GM04503 (cell line): ENCODE measurements around the gene LYRM9.
"Not testable (repeated sequence)": the region's sequence is repeated elsewhere in the genome, so short reads cannot be mapped to it uniquely, and the experiment has no call there.

Source experiments
- DNase-seq: peaks from one replicate; pipeline ENCODE4 v3.0.0-alpha.2; 2012; ENCODE audit warnings: low read depth

Gene LYRM9

DNA sequence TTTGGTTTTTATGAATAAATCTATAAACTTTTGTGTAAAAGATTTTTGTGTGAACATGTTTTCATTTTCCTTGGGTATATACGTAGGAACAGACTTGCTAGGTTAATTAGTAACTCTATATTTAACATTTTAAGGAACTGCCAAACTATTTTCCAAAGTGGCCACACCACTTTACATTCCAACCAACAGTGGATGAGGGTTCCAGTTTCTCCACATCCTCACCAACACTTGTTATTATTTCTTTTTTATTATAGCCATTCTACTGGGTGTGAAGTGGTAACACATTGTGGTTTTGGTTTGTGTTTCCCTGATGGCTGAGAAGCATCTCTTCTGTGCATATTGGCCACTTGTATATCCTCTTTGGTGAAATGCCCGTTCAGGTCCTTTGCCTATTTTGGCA is 20.0 kb downstream of the LYRM9 start:
- no peak for DNase-seq

DNA sequence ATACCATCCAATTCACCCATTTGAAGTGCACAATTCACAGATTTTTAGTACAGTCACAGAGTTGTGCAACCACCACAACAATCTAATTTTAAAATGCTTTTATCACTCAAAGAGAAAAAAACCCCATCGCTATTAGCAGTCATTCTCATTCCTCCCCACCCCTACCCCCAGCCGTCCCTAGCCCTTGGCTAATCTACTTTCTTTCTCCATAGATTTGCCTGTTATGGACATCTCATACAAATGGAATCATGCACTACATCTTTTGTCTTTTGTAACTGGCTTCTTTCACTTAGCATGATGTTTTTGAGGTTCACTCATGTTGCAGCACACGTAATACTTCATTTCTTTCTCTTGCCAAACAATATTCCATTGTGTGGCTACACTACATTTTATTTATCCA is 20.4 kb downstream of the LYRM9 start:
- no peak for DNase-seq

DNA sequence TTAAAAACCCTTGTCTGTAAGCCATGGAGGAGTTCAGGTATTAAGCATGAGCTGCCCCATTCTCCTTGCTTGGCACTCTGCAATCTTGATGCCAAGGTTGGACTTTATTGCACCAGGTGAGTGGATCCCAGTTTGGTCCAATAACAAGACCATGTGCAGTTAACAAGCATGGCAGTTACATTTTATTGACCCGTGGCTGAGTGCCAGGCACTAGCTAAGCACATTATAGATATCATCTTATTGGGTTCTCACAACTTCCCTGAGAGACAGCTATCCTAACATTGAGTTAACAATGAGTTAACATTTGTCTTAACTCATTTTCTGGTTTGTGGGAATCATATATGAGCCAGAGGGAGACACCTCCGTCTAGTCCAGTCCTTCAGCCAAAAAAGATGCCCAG is 21.8 kb downstream of the LYRM9 start:
- DNase-seq = no peak

DNA sequence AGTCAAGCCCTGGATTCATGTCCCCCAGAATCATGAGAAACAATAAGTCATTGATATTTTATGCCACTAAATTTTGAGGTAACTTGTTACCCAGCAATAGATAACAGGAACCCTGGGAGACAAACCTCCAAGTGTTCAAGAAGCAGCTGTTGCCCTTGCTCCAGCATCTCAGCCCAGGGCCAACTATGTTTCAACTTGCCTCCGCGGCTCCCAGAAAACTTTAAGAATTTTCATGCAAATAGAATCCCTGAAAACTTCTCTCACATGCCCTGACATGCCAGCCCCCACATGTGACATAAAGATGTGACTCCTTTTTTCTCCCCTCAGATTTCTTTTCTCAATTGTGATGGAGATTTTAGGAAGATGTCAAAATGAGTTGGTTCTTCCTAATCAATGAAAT is 22.8 kb downstream of the LYRM9 start:
- DNase-seq = no peak

DNA sequence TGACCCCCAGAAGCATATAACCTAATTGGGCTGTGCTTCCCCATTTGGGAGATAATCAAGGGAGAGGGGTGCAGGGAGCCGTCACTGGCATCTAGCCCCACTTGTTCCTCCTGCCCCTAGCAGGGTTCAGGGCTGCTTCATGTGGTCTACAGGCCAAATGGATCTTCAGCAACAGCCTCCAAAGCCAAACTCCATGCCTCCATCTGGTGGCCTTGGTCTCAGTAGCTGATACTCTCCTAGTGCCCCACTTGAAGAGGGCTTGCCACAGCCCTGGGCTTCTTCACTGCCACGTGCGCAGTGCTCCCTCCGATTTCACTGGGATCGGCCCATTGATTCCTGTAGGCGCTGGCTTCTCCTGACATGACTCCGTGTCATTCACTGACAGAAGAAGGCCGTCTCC is 24.6 kb downstream of the LYRM9 start:
- no peak for DNase-seq

DNA sequence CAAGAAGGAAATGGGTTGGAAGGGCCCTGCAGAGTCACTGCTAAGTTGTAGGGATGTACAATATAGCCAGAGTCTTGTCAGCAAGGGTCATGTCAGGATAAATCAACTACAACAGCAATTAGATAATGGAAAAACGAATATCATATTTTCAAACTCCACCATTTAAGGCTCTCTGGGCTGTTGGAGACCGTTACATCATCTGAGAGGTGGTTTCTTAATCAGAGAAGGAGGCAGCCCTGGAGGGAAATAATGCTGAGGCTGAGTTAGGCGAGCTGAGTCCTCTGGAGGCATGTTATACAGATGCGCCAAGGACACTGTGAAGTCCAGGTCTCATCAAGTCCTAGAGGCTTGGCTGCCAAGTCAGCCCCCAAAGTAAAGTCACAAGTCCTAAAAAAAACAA is 30.3 kb downstream of the LYRM9 start:
- no peak for DNase-seq

DNA sequence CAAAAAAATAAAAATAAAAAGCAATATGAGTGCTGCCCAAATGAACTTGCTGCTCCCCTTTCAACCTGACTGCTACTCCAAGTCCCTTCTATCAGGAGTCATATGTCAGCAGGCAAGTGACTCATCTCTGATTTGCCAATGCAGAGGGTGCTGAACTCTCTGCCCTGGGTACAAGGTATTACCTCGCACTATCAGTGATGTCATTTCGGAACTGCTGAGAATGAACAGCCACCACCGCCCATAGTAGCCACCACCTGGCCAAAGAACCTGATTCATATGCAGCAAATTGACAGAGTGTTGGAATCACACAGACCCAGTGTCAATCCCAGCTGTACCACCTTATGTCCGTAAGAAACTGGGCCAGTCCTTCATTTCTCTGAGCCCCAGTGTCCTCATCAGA is 31.2 kb downstream of the LYRM9 start:
- DNase-seq = no peak

DNA sequence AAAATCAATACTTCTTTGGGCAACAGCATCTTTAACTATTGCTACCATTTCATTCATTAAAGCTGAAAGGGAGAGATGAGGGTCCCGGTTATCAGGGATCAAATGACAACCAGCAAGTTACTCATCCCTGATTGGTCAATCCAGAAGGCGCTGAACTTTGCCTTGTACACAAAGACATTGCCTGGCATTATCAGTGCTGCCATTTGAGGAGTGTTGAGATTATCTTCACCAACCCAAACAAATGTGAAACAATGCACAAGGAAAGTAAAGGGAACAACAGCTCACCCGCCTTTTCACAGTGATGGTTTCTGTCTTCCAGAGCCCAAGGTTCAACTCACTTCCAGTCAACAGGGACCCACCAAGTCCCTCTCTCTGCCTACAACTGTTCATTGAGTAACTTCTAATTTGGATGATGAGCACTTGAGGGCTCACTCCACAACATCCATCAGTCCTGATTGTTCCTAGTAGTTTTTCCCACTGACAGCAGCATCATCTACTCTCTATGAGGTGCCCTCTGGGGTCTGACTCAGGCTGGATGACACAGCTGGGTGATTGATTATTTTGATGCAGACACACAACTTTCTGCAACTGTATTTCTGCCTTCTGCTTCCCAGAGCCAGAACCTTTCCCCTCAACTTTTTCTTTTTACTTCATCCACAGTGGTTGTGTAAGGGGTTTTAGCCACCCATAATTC is 32.0 kb downstream of the LYRM9 start:
- DNase-seq = no peak

DNA sequence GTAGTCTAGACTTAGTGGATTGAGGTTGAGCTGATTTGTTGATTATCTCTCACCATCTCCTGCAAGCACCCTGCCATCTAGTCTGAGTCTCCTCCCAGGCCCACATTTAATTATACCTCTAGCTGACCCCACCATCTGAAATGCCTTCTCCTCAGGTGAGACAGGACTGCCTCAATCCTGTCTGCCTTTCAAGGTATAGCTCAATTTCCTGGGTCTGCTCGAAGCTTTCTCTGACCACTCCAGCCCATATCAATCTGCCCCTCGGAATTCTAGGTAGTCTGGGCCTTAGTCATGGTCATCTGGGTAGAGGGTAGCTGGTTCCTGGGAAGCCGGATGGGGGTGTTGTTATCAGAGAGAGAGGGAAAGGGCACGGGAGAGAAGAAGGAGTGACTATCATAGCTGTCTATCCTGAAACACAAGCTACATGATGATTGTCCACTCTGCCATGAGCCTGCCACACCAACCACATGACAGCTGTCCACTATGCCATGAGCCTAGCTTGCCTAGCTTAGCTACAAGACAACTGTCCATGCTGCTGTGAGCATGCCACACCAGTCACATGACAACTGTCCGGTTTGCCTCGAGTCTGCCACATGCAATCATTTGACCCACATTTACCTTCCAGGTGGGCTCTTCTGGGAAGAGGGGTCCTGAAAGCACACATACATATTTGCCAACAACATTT is 34.4 kb downstream of the LYRM9 start:
- DNase-seq = no peak

DNA sequence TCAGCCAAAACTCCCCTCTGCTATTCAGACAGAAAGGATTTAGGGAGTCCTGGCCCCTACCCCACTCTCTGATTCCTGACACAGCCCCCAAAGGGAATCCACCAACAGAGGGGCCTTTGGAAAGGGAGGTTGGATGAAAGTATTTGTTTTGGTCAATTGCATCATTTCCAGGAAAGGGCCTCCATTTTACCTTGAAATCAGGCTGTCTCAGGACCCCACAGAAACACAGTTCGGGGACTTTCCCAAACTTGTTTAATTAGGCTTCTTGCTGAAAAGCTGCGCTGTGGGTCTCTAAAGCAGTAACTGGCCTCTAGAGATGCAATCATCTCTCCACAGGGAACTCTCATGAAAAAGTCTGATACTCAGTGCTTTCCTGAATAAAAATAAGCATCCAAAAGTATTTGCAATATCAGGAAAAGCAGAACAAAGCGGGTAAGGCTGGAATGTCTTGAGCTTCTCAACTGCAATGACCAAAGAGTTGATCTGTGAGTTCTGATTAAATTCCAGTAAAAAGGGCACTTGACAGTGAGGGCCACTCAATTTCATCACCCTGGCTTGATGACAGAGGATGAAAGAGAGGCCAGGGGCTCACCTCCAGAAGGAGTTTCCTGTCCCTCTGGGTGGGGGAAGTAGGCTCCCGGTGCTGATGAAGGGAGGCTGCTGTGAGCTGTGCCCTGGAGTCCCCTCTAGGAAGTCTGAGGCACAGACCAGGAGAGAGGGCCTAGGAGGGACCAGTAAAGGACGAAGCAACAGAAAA is 36.3 kb downstream of the LYRM9 start:
- DNase-seq = no peak

DNA sequence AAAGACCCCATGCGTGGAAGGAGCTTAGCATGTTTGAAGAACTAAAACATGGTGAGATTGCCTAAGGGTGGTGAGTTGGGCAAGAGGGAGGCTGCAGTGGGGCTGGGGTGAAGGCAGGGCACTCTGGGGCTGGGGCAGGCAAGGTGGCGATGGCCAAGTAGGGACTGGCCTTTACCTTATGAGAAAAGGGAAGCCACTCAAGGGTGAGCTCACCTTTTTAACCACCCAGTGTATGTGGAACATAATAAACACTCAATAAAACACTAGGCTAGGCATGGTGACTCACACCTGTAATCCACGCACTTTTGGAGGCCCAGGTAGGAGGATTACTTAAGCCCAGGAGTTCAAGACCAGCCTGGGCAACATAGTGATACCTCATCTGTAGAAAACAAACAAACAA is 37.7 kb downstream of the LYRM9 start:
- no peak for DNase-seq

DNA sequence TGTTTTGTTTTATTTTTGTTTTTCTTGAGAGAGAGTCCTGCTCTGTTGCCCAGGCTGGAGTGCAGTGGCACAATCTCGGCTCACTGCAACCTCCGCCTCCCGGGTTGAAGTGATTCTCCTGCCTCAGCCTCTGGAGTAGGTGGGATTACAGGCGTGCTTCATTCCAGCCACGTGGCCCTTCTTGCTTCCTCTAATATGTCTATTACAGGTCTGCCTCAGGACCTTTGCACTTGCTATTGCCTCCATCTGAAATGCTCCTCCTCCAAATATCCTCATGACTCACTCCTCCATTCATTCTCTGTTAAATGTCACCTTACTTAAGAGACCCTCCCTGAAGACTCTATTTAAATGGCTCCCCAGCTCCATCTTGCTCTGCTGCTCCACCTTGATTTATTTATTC is 39.0 kb downstream of the LYRM9 start:
- DNase-seq = no peak

DNA sequence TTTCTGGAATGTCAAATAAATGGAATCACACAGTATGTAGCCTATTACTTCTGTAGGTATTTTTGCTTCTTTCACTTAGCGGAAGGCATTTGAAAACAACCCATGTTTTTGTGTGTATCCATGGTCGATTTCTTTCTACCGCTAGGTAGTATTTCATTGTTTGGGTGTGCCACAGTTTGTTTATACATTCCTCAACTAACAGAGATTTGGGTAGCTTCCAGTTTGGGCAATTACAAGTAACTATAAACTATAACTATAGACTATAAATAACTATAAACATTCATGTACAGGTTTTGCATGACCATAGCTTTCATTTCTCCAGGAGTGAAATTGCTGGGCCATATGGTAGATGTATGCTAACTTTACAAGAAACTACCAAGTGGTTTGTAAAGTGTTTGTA is 40.1 kb downstream of the LYRM9 start:
- no peak for DNase-seq

DNA sequence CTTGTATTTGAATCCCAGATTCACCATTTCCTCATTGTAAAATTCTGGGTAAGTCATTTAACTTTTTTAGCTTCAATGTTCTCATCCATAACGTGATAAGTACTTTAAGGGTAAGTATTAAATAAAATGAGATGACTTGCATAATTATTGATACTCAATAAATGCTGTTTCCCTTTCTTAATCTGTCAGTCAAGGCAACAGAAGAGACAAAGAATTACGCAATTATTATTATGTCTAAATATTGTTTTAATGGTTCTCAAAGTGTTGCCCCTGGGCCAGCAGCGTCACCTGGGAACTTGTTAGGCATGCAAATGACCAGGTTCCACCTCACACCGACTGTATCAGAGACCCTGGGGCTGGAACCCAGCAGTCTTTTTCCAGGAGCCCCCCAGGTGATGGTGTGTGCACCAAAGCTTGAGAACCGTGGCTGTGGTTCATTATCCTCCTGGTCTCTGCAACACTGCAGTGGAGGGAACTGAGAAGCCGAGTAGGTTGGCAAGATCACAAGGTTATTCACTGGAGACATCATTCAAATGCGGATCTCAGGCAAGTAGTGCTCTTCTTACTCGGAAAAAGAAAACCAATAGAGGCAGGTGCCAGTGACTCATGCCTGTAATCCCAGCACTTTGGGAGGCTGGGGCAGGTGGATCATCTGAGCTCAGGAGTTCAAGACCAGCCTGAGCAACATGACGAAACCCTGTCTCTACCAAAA is 43.5 kb downstream of the LYRM9 start:
- DNase-seq = no peak

DNA sequence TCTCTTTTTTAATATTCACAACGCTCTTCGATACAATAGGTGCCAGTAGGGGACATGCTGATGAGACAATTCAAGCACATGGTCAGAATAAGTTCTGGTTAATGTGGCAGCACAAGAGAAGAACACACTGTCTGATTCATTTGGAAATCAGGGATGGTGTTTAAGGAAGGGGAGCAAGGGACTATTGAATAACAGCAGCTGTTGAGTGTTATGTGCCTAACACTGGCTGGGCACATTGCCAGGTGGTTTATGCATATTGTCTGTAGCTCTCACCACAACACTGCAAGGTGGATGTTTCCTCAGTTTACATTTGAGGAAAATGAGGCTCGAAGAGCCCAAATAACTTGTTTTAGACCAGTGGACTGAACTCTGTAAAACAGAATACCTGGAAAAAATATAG is 44.2 kb downstream of the LYRM9 start:
- DNase-seq = no peak

DNA sequence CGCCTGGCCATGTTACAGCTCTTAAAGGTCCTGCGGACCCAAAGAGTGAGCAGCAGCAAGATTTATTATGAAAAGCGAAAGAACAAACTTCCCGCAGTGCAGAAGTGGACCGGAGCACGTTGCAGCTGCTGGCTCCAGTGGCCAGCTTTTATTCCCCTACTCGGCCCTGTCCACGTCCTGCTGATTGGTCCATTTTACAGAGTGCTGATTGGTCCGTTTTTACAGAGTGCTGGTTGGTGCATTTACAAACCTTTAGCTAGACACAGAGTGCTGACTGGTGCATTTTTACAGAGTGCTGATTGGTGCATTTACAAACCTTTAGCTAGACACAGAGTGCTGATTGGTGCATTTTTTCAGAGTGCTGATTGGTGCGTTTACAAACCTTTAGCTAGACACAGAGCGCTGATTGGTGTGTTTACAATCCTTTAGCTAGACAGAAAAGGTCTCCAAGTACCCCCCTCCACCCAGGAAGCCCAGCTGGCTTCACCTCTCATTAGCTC is 46.3 kb downstream of the LYRM9 start:
- DNase-seq = not testable (repeated sequence)

DNA sequence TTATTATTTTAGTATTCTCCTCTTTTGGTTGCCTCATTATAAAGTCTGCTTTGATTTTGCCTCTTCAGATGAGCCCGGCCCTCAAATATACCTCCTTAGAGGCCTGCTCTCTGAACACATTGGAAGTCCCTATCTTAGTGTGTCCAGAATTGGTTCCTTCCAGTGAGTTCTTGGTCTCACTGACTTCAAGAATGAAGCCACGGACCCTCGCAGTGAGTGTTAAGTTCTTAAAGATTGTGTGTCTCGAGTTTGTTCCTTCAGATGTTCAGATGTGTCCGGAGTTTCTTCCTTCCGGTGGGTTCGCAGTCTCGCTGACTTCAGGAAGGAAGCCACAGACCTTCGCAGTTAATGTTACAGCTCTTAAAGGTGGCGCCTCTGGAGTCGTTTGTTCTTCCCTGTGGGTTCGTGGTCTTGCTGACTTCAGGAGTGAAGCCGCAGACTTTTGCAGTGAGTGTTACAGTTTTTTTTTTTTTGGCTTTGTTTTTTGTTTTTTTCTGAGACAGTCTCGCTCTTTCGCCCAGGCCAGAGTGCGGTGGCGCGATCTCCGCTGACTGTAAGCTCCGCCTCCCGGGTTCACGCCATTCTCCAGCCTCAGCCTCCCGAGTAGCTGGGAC is 47.0 kb downstream of the LYRM9 start:
- no peak for DNase-seq

DNA sequence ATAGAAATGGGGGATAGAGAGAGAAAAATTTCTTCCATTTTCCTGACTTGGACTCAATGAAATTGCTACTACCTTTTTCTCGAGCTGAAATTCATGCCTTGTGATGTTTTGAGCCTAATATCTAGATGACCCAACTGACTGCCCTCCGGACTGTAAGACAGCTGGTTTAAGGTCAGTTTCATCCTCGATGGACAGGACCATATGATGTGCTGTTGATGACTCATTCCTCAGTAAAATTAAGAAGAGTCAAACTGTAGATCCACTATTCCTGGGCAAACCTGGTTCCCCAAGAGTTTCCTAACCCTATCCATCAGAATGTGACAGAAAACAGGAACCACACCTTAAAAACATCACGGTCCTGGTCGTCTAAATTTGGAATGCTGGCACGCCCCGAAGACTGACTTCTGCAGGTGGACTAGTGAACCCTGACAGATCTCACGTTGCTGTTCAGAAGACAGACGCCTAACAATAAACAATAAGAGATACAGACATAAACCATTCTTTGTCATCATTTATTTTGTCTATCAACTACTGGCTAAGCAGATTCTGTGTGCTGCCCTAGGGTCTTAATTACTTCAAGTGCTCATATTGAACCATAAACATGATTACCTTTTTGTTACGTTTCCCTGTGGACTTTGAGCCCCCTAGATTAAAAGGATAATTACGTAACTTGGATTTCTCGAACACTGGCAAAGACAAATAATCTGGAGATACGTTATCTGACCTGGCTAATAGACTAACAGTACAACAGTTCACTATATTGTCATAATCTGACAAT is 47.7 kb downstream of the LYRM9 start:
- DNase-seq = no peak

DNA sequence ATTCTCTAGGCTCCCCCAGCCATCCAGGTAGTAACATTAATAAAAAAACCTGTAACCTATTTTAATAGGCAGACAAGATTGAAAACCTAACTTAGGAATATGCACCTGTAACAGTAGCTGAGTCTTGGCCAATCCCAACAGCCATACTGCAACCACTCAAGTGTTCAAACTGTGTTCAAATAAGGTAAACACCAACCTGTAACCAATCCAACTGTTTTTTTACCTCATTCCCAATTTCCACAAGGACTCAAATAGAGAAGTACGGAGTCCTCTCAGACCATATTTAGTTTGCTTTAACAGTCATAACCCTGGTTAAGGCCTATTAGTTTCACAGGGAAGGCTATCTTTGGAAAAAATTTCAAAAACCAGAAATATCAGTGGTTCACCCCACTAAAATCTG is 52.5 kb downstream of the LYRM9 start:
- no peak for DNase-seq

DNA sequence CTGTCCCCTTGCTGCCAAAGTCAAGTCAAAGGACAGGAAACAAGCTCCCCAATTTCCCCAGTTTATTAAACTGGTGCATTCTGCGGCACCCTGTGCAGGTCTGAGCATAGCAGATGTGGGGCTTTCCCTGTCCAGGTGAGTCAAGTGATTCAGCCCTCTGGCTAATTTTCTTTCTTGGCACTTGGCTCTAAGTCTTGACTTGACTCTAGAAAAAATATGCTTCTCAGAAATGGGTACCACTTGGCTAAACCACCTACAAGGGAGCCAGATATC is 52.8 kb downstream of the LYRM9 start:
- DNase-seq = not testable (repeated sequence)

DNA sequence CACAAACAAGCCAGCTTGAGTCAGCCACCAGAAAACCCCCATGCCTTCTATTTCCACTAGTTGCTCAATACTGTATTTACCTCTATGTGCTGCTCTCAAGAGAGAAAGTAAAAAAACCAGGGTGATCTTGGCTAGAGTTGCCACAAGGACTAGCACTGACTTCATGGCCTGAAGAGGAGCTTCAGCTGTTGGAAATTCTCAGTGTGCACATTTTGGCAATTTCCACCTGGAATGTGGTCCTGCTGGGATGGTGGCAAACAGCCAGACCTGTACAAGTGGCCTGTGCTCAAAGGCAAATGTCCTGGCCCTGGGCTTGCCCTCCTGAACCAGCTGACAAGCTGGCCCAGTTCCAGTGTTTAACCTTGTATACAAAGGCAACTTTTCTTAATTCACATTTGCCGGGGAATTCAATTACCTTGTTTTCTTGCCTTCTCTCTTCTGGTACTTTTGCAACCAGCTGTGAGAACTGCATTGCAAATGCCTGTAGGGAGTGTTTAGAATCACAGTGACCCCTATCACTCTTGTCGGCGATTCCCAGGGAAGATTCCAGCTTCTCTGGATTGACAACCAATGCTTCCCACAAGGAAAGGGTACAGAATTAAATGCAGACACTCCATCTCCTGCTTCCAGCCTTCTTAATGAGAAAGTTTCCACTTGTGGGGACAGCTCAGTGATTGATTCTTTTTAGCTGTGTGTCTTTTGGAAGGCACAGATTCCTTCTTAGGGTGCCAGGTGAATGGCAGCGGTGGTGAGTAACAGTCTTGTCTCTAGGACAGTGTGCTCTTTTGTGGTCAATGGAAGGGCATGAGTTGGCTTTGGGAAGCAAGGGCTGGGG is 53.4 kb downstream of the LYRM9 start:
- DNase-seq = not testable (repeated sequence)
